ENCODE measurements around the gene ASIC2. TPM values are rescaled to one million over a fixed set of nuclear protein-coding genes. Genes with fewer than 3 reads are reported as not detected.

ASIC2 gene
- total RNA-seq, 5 donors from 2014 or later (not counting 1 experiment from before 2014, with no cell fraction given): not detected

- ChIA-PET CTCF (no interaction called here), POLR2A (no interaction called here)
- H3K4me1 Mint-ChIP-seq: no peaks in the 10 kb centered on the region
- no peaks in the 10 kb centered on the region for H3K36me3 ChIP-seq (ENCODE audit: control insufficient read depth in 2 of 2, extremely low read depth in 1 of 2, insufficient read depth in 1 of 2, low read length in 1 of 2)
- H3K27me3 ChIP-seq (replicated peaks in 1 of 2; ENCODE audit: control insufficient read depth in 2 of 2, extremely low read depth in 1 of 2, insufficient read depth in 2 of 2, low read length in 1 of 2): peaks cover 0 to 25% of the 10 kb centered on the region in 2 experiments
- no peak overlapping the region for H3K27ac Mint-ChIP-seq
- H3K36me3 Mint-ChIP-seq: no peaks in the 10 kb centered on the region
- no peaks in the 10 kb centered on the region for H3K9me3 Mint-ChIP-seq
- H3K27ac ChIP-seq (ENCODE audit: low read length): no peak overlapping the region
- ATAC-seq (replicated peaks in 1 of 4) (no peak), DNase-seq (no peak)
- peaks cover 38 to 47% of the 10 kb centered on the region in 2 donors for H3K27me3 Mint-ChIP-seq
- H3K4me1 ChIP-seq (ENCODE audit: control insufficient read depth in 1 of 2, extremely low read depth in 1 of 2, insufficient read depth in 2 of 2, low read length in 2 of 2): no peaks in the 10 kb centered on the region
- no peak overlapping the region for H3K4me3 ChIP-seq (ENCODE audit: control insufficient read depth in 1 of 2, extremely low read depth in 1 of 2, low read length in 1 of 2)
- no peak overlapping the region for H3K4me3 Mint-ChIP-seq
- WGBS (ENCODE audit: insufficient coverage): 89% methylated on average over 4 of the region's 4 CpGs
- no peaks in the 10 kb centered on the region for H3K9me3 ChIP-seq
These were observed 259.9 kb downstream of the ASIC2 start for GRCh38 chr17:33033176-33033575.

GRCh38 chr17:33028778-33029177 lies 264.3 kb downstream of the ASIC2 start:
- Mint-ChIP-seq H3K4me3 (no peak overlapping the region), H3K9me3 (no peaks in the 10 kb centered on the region), H3K27me3 (peaks cover 2 to 18% of the 10 kb centered on the region in 2 donors), H3K27ac (no peak overlapping the region), H3K4me1 (no peaks in the 10 kb centered on the region), H3K36me3 (no peaks in the 10 kb centered on the region)
- WGBS (ENCODE audit: insufficient coverage): 71% methylated on average over 1 of the region's 1 CpG
- DNase-seq (no peak), ATAC-seq (replicated peaks in 1 of 4) (no peak)
- Histone ChIP-seq H3K9me3 (no peaks in the 10 kb centered on the region), H3K4me1 (ENCODE audit: control insufficient read depth in 1 of 2, extremely low read depth in 1 of 2, insufficient read depth in 2 of 2, low read length in 2 of 2) (no peaks in the 10 kb centered on the region), H3K27ac (ENCODE audit: low read length) (no peak overlapping the region), H3K36me3 (ENCODE audit: control insufficient read depth in 2 of 2, extremely low read depth in 1 of 2, insufficient read depth in 1 of 2, low read length in 1 of 2) (no peaks in the 10 kb centered on the region), H3K4me3 (ENCODE audit: control insufficient read depth in 1 of 2, extremely low read depth in 1 of 2, low read length in 1 of 2) (no peak overlapping the region), H3K27me3 (replicated peaks in 1 of 2; ENCODE audit: control insufficient read depth in 2 of 2, extremely low read depth in 1 of 2, insufficient read depth in 2 of 2, low read length in 1 of 2) (peaks cover 0 to 27% of the 10 kb centered on the region in 2 experiments)
- ChIA-PET POLR2A (no interaction called here), CTCF (no interaction called here)

- Mint-ChIP-seq H3K27me3 (peaks cover 0 to 14% of the 10 kb centered on the region in 2 donors), H3K4me1 (no peaks in the 10 kb centered on the region), H3K27ac (no peak overlapping the region), H3K36me3 (no peaks in the 10 kb centered on the region), H3K4me3 (no peak overlapping the region), H3K9me3 (no peaks in the 10 kb centered on the region)
- ChIA-PET POLR2A (no interaction called here), CTCF (no interaction called here)
- Histone ChIP-seq H3K36me3 (ENCODE audit: control insufficient read depth in 2 of 2, extremely low read depth in 1 of 2, insufficient read depth in 1 of 2, low read length in 1 of 2) (no peaks in the 10 kb centered on the region), H3K27me3 (replicated peaks in 1 of 2; ENCODE audit: control insufficient read depth in 2 of 2, extremely low read depth in 1 of 2, insufficient read depth in 2 of 2, low read length in 1 of 2) (peaks cover 0 to 22% of the 10 kb centered on the region in 2 experiments), H3K27ac (ENCODE audit: low read length) (no peak overlapping the region), H3K9me3 (no peaks in the 10 kb centered on the region), H3K4me3 (ENCODE audit: control insufficient read depth in 1 of 2, extremely low read depth in 1 of 2, low read length in 1 of 2) (no peak overlapping the region), H3K4me1 (ENCODE audit: control insufficient read depth in 1 of 2, extremely low read depth in 1 of 2, insufficient read depth in 2 of 2, low read length in 2 of 2) (no peaks in the 10 kb centered on the region)
- WGBS (ENCODE audit: insufficient coverage): 70% methylated on average over 5 of the region's 8 CpGs
- ATAC-seq (replicated peaks in 1 of 4) (no peak), DNase-seq (no peak)
These were observed 265.0 kb downstream of the ASIC2 start for GRCh38 chr17:33028061-33028460.

GRCh38 chr17:33024688-33025486 lies 268.2 kb downstream of the ASIC2 start:
- Mint-ChIP-seq H3K4me3 (no peak overlapping the region), H3K36me3 (no peaks in the 10 kb centered on the region), H3K27me3 (peaks cover 3 to 7% of the 10 kb centered on the region in 2 donors), H3K4me1 (no peaks in the 10 kb centered on the region), H3K27ac (no peak overlapping the region), H3K9me3 (no peaks in the 10 kb centered on the region)
- WGBS (ENCODE audit: insufficient coverage): 78% methylated on average over 2 of the region's 3 CpGs
- Histone ChIP-seq H3K4me3 (ENCODE audit: control insufficient read depth in 1 of 2, extremely low read depth in 1 of 2, low read length in 1 of 2) (no peak overlapping the region), H3K4me1 (ENCODE audit: control insufficient read depth in 1 of 2, extremely low read depth in 1 of 2, insufficient read depth in 2 of 2, low read length in 2 of 2) (no peaks in the 10 kb centered on the region), H3K36me3 (ENCODE audit: control insufficient read depth in 2 of 2, extremely low read depth in 1 of 2, insufficient read depth in 1 of 2, low read length in 1 of 2) (no peaks in the 10 kb centered on the region), H3K27ac (ENCODE audit: low read length) (no peak overlapping the region), H3K27me3 (replicated peaks in 1 of 2; ENCODE audit: control insufficient read depth in 2 of 2, extremely low read depth in 1 of 2, insufficient read depth in 2 of 2, low read length in 1 of 2) (peaks cover 0 to 25% of the 10 kb centered on the region in 2 experiments), H3K9me3 (no peaks in the 10 kb centered on the region)
- POLR2A ChIA-PET: no interaction called here
- CTCF ChIA-PET: no interaction called here
- DNase-seq (no peak), ATAC-seq (replicated peaks in 1 of 4) (no peak)

- H3K4me1 Mint-ChIP-seq: no peaks in the 10 kb centered on the region
These were observed 269.3 kb downstream of the ASIC2 start for GRCh38 chr17:33023790-33024189.

GRCh38 chr17:33021731-33022408 lies 271.2 kb downstream of the ASIC2 start:
- no peaks in the 10 kb centered on the region for H3K4me1 Mint-ChIP-seq
- H3K27ac Mint-ChIP-seq: no peak overlapping the region
- POLR2A ChIA-PET: no interaction called here

More at GRCh38 chr17:33023790-33024189, 269.3 kb downstream of the ASIC2 start:
- Mint-ChIP-seq H3K27ac (no peak overlapping the region), H3K36me3 (no peaks in the 10 kb centered on the region), H3K27me3 (peaks cover 9 to 12% of the 10 kb centered on the region in 2 donors), H3K4me3 (no peak overlapping the region), H3K9me3 (no peaks in the 10 kb centered on the region)
- Histone ChIP-seq H3K27ac (ENCODE audit: low read length) (no peak overlapping the region), H3K4me3 (ENCODE audit: control insufficient read depth in 1 of 2, extremely low read depth in 1 of 2, low read length in 1 of 2) (no peak overlapping the region), H3K9me3 (no peaks in the 10 kb centered on the region), H3K36me3 (ENCODE audit: control insufficient read depth in 2 of 2, extremely low read depth in 1 of 2, insufficient read depth in 1 of 2, low read length in 1 of 2) (no peaks in the 10 kb centered on the region), H3K4me1 (ENCODE audit: control insufficient read depth in 1 of 2, extremely low read depth in 1 of 2, insufficient read depth in 2 of 2, low read length in 2 of 2) (no peaks in the 10 kb centered on the region), H3K27me3 (replicated peaks in 1 of 2; ENCODE audit: control insufficient read depth in 2 of 2, extremely low read depth in 1 of 2, insufficient read depth in 2 of 2, low read length in 1 of 2) (peaks cover 0 to 30% of the 10 kb centered on the region in 2 experiments)
- no peak for ATAC-seq (replicated peaks in 1 of 4)
- ChIA-PET CTCF (no interaction called here), POLR2A (no interaction called here)
- WGBS (ENCODE audit: insufficient coverage): 80% methylated on average over 2 of the region's 3 CpGs
- DNase-seq: no peak

More at GRCh38 chr17:33021731-33022408, 271.2 kb downstream of the ASIC2 start:
- Mint-ChIP-seq H3K9me3 (no peaks in the 10 kb centered on the region), H3K36me3 (no peaks in the 10 kb centered on the region), H3K4me3 (no peak overlapping the region), H3K27me3 (peaks cover 11 to 17% of the 10 kb centered on the region in 2 donors)
- Histone ChIP-seq H3K4me3 (ENCODE audit: control insufficient read depth in 1 of 2, extremely low read depth in 1 of 2, low read length in 1 of 2) (no peak overlapping the region), H3K9me3 (no peaks in the 10 kb centered on the region), H3K4me1 (ENCODE audit: control insufficient read depth in 1 of 2, extremely low read depth in 1 of 2, insufficient read depth in 2 of 2, low read length in 2 of 2) (no peaks in the 10 kb centered on the region), H3K27me3 (replicated peaks in 1 of 2; ENCODE audit: control insufficient read depth in 2 of 2, extremely low read depth in 1 of 2, insufficient read depth in 2 of 2, low read length in 1 of 2) (peaks cover 0 to 33% of the 10 kb centered on the region in 2 experiments), H3K36me3 (ENCODE audit: control insufficient read depth in 2 of 2, extremely low read depth in 1 of 2, insufficient read depth in 1 of 2, low read length in 1 of 2) (no peaks in the 10 kb centered on the region), H3K27ac (ENCODE audit: low read length) (no peak overlapping the region)
- WGBS (ENCODE audit: insufficient coverage): 55% methylated on average over 8 of the region's 12 CpGs
- DNase-seq (no peak), ATAC-seq (replicated peaks in 1 of 4) (no peak)
- CTCF ChIA-PET: no interaction called here

Measured in T-cell (primary cell).